MG63 (cell line): Measurements from ENCODE around the gene ZNF555. TPM values are rescaled to one million over a fixed set of nuclear protein-coding genes. Genes with fewer than 3 reads are reported as not detected.
A peak's percentile ranks its signal among the peaks of the same experiment; 100 is the strongest.
"Not testable (repeated sequence)": the region's sequence is repeated elsewhere in the genome, so short reads cannot be mapped to it uniquely, and the experiment has no call there.

Source experiments
- DNase-seq: peaks from one replicate; pipeline ENCODE4 v3.0.0-alpha.2; 2020
- H3K27me3 ChIP-seq: fragments of 250-450 bp; sonication (Bioruptor Pico); 2 replicates; pipeline ENCODE4 v1.5.1; 2020; ENCODE audit warnings: mild to moderate bottlenecking, moderate library complexity
- H3K36me3 ChIP-seq: fragments of 250-450 bp; sonication (Bioruptor Pico); 2 replicates; pipeline ENCODE4 v1.5.1; 2020; ENCODE audit warnings: mild to moderate bottlenecking, moderate library complexity
- H3K4me3 ChIP-seq: fragments of 250-450 bp; sonication (Bioruptor Pico); 2 replicates; pipeline ENCODE4 v1.5.1; 2020; ENCODE audit warnings: mild to moderate bottlenecking, moderate library complexity
- H3K9me3 ChIP-seq: fragments of 250-450 bp; sonication (Bioruptor Pico); 2 replicates; pipeline ENCODE4 v1.5.1; 2020; ENCODE audit warnings: mild to moderate bottlenecking, moderate library complexity
- total RNA-seq: library from RNA; depleted of rRNA; stranded (reverse); fragments of >200 nt; shearing (Covaris generic); gene quantifications from 2 replicates; pipeline ENCODE4 v1.2.3, GENCODE V29; 2014; ENCODE audit warnings: low replicate concordance

ZNF555 gene
- total RNA-seq, 1 experiment from 2014 or later: 0.92 TPM

DNA sequence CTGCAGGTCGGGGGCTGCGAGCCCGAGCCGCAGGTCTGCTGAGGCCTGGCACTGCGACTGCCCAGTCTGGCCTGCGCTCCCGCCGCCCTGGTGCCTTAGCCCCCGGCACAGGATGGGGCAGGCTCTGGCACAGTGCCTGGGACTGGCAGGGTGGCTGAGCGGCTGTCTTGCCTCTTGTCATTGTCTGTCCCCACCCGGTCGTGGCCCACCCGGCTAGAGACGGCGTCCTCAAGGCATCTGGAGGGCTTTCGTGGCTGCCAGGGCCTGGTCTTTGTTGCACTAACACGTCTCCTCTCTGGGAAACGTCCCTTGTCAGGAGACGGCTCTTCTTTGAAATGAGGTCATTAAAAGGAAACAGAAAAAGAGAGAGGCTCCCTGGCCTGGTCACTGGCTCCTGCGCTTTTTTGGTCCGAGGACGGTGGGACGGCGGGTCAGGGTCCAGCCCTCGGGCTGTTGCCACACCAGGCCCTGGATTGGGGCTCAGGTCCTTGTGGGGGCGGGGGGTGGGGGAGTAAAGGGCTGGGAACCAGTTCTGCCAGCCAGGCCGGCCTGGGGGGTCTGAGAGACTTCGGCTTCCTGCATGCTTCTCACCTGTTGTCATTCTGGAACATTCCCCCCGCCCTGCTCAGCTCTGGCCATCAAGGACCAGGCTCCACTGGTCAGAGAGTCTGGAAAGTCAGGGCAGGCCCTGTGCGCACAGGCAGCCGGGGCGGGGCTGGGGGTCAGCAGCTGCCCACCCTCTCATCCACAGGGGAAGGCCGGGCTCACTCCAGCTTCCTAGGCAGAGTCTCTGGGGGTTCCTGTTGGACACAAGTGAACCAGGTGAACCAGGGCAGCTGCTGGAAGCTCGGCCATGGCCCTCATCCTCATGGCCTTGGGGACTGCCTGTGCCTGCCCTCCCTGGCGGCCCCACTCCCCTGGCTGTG lies 27.8 kb upstream of the ZNF555 start:
- Histone ChIP-seq H3K36me3 (peaks cover 2% of the 10 kb centered on the region; the same call in 1 of the 2 replicates), H3K27me3 (no peaks in the 10 kb centered on the region), H3K9me3 (no peaks in the 10 kb centered on the region), H3K4me3 (no peak overlapping the region)
- no peak for DNase-seq

DNA sequence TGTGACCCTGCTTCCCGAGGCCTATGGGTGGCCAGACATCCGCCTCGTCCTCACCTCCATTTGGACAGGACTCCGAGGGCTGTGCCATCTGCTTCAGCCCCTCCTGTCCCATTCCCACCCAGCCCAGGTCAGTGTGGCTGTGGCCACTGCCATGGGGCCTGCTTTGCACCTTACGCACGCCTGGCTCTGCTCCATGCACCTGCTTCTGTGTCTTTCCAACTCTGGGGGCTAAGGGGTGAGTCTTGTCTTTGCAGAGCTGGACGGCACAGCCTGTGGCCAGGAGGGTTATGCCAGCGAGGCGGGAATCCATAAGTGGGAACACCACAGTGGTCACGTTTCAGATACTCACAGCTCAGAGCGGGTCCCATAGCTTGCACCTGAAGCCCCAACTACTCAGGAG lies 26.8 kb upstream of the ZNF555 start:
- no peak for DNase-seq

DNA sequence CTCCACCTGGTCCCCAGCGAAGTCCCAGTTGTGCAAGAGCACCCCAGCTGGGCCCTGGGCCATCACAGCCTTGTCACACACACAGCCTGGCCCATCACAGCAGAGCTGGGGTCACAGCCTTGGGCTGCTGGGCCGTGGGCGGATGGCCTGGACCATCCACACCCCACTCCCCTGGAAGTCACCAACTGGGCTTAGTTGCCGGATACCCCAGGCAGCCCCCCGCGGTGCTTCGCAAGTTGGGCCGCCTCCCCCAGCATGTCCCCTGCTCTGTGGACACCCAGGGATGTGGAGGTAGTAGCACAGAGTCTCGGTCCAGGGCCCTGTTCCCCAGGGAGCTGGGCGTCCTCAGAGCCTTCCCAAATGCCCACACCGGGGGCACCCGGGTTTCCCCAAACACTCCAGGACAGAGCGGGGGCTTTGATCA lies 26.1 kb upstream of the ZNF555 start:
- H3K27me3 ChIP-seq: no peaks in the 10 kb centered on the region
- no peak for DNase-seq
- H3K9me3 ChIP-seq: no peaks in the 10 kb centered on the region
- H3K4me3 ChIP-seq: no peak overlapping the region
- H3K36me3 ChIP-seq: no peaks in the 10 kb centered on the region

More for the DNA sequence above, 26.8 kb upstream of the ZNF555 start:
- Histone ChIP-seq H3K36me3 (no peaks in the 10 kb centered on the region), H3K9me3 (no peaks in the 10 kb centered on the region), H3K4me3 (no peak overlapping the region), H3K27me3 (no peaks in the 10 kb centered on the region)

- H3K27me3 ChIP-seq: no peaks in the 10 kb centered on the region
- no peak for DNase-seq
- no peaks in the 10 kb centered on the region for H3K36me3 ChIP-seq
- H3K4me3 ChIP-seq: no peak overlapping the region
- H3K9me3 ChIP-seq: no peaks in the 10 kb centered on the region
Measured at GRCh38 chr19:2815923-2816322, 25.4 kb upstream of the ZNF555 start.

GRCh38 chr19:2816641-2817040 lies 24.6 kb upstream of the ZNF555 start:
- no peaks in the 10 kb centered on the region for H3K27me3 ChIP-seq
- H3K4me3 ChIP-seq: no peak overlapping the region
- no peaks in the 10 kb centered on the region for H3K9me3 ChIP-seq
- DNase-seq: no peak
- H3K36me3 ChIP-seq: no peaks in the 10 kb centered on the region

DNA sequence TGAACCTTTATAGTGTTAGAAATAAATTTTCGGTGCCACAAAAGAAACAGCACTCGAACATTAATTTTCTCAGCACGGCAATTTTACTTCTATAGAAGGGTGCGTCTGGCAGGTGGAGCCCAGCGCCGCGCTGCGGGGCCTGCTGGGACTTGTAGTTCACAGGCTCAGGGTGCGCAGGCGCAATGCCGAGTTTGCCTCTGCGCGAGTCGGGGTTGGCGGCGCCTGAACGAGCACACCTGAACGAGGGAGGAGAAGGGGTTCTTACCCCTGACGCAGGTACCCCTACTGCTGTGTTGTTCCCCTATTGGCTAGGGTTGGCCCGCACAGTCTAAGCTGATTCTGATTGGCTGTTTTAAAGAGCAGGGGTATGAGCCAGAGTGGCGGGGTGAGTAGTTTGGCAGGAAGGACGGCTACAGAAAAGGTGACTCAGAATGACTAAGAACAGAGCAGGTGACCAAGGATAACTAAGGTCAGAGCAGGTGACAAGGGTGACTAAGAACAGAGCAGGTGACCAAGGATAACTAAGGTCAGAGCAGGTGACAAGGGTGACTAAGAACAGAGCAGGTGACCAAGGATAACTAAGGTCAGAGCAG lies 23.9 kb upstream of the ZNF555 start:
- not testable (repeated sequence) for H3K27me3 ChIP-seq, H3K36me3 ChIP-seq, DNase-seq, H3K4me3 ChIP-seq, H3K9me3 ChIP-seq

DNA sequence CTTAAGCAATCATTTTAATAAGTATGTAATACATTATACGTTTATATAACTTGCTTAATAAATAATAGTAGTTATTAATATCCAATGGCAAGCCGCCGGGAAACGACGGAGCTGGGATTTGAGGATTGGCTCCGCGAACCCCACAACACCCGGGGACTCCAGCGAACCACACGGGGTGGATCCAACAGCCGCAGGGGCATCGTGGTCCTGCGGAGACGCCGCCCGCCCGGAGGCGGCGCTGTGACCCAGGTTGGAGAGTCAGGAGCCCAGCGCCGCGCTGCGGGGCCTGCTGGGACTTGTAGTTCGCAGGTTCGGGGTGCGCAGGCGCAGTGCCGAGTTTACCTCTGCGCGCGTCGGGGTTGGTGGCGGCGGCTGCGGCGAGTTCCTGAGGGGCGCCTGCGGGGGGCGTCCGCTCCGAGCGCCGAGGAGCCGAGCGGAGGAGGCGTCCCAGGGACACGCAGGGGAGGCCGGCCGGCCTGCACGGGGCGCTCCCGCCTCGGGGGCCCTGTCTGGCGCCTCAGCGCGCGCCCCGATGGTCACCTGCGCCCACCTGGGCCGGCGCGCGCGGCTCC lies 21.6 kb upstream of the ZNF555 start, which contains the start of gene ZNF554:
Gene ZNF554 (plus strand): TSS at position 329 of the 572 bp plus-strand sequence. CDS start 204 bp downstream, at position 533.
- DNase-seq: peak; percentile 89
- H3K4me3 ChIP-seq: peak within 1 kb of the TSS; percentile 50
- H3K36me3 ChIP-seq: no peaks in the 10 kb centered on the region
- no peaks in the 10 kb centered on the region for H3K27me3 ChIP-seq
- H3K9me3 ChIP-seq: no peaks in the 10 kb centered on the region

DNA sequence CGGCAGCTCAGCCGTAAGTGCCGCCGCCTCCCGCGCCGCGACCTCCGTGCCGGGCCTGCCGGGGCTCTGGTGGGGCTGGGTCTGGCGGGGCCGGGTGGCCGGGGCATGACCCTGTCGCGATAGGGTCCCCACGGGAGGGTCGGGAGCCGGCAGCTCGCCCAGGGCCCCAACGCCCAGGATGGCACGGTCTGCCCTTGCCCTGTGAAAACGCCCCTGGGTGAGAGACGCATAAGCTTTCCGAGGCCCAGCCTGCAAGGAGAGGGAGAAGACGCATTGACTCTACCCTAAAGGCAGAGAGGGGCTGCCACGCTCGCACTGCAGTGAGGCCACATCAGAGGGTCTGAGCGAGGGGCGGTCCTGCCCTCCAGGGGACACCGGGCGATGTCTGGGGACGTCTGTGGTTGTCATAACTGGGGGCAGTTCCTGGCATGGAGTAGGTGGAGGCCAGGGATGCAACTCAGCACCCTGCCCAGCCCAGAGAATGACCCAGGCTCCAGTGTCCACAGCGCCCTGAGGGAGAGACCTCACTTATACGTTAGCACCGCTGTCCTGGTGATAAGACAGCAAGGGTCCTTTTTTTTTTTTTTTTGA lies 21.1 kb upstream of the ZNF555 start:
- H3K36me3 ChIP-seq: no peaks in the 10 kb centered on the region
- no peak for DNase-seq

DNA sequence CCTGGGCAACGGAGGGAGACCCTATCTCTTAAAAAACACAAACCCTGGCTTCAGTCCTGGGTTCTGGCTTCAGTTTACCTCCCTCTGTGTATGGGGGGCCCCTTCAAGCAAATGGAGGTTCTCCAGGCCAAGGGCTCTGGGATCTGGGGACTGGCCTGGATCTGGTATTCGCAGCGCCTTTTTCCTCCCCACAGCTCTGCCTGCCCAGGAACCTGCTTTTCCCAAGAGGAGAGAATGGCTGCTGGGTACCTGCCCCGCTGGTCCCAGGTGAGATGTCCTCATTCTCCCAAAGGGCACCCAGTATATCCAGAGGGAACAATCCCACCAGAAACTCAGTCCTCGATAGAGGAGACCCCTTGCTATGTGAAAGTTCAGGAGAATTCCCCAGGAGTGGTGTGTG lies 18.4 kb upstream of the ZNF555 start:
- Histone ChIP-seq H3K4me3 (no peak overlapping the region), H3K36me3 (no peaks in the 10 kb centered on the region), H3K27me3 (no peaks in the 10 kb centered on the region), H3K9me3 (no peaks in the 10 kb centered on the region)
- DNase-seq: no peak

More for the DNA sequence above, 21.1 kb upstream of the ZNF555 start:
- Histone ChIP-seq H3K4me3 (peak overlapping the region; percentile 50), H3K27me3 (no peaks in the 10 kb centered on the region), H3K9me3 (no peaks in the 10 kb centered on the region)

DNA sequence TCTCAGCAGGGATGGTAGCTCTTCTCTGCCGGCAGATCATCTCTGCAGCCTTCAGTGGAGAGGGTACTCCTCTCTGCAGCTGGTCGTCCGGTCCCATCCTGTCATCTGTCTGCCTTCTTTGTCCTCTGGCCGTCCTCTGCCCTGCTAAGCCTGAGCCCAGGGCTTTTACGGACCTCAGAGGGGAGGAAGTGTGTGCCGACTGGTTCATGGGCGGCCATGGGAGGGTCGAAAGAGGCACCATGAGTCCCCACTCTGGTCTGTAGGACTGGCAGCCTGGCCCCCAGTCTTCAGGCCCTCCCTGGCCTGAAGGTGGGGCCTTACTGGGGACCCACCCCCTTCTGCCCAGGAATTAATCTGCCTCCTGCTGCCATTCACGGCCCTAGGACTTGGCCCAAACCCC lies 17.6 kb upstream of the ZNF555 start:
- Histone ChIP-seq H3K36me3 (no peaks in the 10 kb centered on the region), H3K9me3 (no peaks in the 10 kb centered on the region), H3K4me3 (no peak overlapping the region), H3K27me3 (no peaks in the 10 kb centered on the region)
- DNase-seq: no peak

- H3K27me3 ChIP-seq: no peaks in the 10 kb centered on the region
- DNase-seq: no peak
- no peaks in the 10 kb centered on the region for H3K9me3 ChIP-seq
- no peak overlapping the region for H3K4me3 ChIP-seq
- H3K36me3 ChIP-seq: no peaks in the 10 kb centered on the region
Measured at GRCh38 chr19:2824129-2824528, 17.1 kb upstream of the ZNF555 start.

DNA sequence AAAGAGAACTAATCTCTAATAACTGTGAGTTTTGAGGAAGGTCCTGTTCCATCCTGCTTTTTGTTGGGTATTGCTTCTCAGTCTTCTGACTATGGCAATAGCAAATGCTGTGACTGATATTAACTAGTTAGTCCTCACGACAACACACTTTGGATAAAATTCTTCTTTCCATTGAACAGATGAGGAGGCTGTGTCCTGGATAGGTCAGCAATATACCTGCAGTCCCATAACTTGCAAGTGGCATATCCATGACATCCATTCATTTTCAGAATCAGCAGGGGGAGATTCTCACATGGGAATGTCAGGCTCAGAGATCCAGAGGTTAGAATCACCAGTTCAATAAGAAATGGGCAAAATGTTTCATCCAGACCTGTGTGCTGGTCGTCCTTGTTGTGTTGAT lies 14.3 kb upstream of the ZNF555 start:
- H3K4me3 ChIP-seq: no peak overlapping the region
- no peaks in the 10 kb centered on the region for H3K9me3 ChIP-seq
- no peaks in the 10 kb centered on the region for H3K36me3 ChIP-seq
- H3K27me3 ChIP-seq: no peaks in the 10 kb centered on the region
- DNase-seq: no peak

GRCh38 chr19:2827840-2828489 lies 13.3 kb upstream of the ZNF555 start:
- H3K36me3 ChIP-seq: no peaks in the 10 kb centered on the region
- no peak for DNase-seq
- H3K4me3 ChIP-seq: no peak overlapping the region
- H3K27me3 ChIP-seq: no peaks in the 10 kb centered on the region
- no peaks in the 10 kb centered on the region for H3K9me3 ChIP-seq

DNA sequence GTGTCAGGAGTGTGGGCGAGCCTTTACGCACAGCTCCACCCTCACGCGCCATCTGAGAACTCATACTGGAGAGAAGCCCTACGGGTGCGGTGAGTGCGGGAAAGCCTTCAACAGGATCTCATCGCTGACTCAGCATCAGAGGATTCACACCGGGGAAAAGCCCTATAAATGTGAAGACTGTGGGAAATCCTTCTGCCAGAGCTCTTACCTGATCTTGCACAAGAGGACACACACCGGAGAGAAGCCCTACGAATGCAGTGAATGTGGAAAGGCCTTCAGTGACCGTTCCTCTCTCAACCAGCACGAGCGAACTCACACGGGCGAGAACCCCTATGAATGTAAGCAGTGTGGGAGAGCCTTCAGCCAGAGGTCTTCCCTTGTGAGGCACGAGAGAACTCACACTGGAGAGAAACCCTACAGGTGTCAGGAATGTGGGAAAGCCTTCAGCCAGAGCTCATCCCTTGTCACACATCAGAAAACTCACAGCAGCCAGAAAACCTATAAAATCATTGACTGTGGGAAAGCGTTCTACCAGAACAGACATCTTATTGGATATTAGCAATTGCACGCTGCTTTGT lies 6.9 kb upstream of the ZNF555 start:
- no peaks in the 10 kb centered on the region for H3K9me3 ChIP-seq
- DNase-seq: no peak
- no peak overlapping the region for H3K4me3 ChIP-seq
- no peaks in the 10 kb centered on the region for H3K27me3 ChIP-seq
- H3K36me3 ChIP-seq: no peaks in the 10 kb centered on the region

GRCh38 chr19:2837430-2837829 lies 3.8 kb upstream of the ZNF555 start:
- Histone ChIP-seq H3K27me3 (no peaks in the 10 kb centered on the region), H3K36me3 (no peaks in the 10 kb centered on the region), H3K9me3 (no peaks in the 10 kb centered on the region), H3K4me3 (no peak overlapping the region)
- no peak for DNase-seq

DNA sequence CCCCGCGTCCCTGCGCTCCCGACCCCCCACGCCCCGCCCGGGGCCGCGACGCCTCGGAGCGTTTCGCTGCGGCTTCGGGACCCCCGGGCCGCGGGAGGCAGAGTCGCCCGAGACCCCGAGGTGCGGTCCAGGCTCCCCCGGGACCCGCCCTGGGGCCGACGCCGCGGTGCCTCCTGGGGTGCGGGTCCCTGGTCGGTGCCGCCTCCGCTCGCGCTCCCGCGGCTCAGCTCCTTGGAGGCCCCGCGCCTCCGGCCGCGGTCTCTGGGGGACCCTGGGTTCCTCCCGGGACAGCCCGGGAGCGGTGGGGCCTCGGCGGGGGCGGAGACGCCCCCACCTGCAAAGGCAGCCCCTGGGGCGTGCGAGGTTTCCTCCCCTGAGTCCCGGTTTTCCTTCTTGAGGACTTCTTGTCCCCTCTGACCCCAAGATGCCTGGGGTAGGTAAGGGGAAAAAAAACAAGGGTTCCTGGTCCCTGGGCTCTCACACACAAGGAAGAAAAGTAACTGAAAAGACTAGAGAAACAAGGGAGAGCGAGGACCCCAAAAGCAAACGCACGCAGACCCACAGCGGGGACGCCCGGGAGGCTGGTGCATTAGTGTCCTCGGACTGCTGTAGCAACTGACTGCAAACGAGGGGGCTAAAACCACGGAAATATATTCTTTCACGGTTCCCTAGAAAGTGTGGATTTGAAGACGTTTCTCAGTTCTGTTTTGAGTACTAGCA lies 740 bp downstream of the ZNF555 start:
- Histone ChIP-seq H3K4me3 (peak overlapping the region; percentile 77), H3K9me3 (no peaks in the 10 kb centered on the region), H3K27me3 (no peaks in the 10 kb centered on the region), H3K36me3 (no peaks in the 10 kb centered on the region)
- DNase-seq: no peak
